Esophagus mucosa (tissue), 1 donor: Measurements from ENCODE around the gene XRN1. TPM values are rescaled to one million over a fixed set of nuclear protein-coding genes. Genes with fewer than 3 reads are reported as not detected.
"Not testable (repeated sequence)": the region's sequence is repeated elsewhere in the genome, so short reads cannot be mapped to it uniquely, and the experiment has no call there.

Experiments used
- ATAC-seq: fragments of 200-7000 bp; cut with Tn5 transposase; one replicate; pipeline ENCODE4 v1.9.1; 2020
- total RNA-seq: library from RNA; stranded (reverse); gene quantifications from one replicate; pipeline ENCODE4 v1.2.4, GENCODE V29; 2023
- donor health status: DM: yes; HTN: yes; CAD: no.

XRN1 gene
- total RNA-seq, 1 donor from 2014 or later: 32.6 TPM

DNA sequence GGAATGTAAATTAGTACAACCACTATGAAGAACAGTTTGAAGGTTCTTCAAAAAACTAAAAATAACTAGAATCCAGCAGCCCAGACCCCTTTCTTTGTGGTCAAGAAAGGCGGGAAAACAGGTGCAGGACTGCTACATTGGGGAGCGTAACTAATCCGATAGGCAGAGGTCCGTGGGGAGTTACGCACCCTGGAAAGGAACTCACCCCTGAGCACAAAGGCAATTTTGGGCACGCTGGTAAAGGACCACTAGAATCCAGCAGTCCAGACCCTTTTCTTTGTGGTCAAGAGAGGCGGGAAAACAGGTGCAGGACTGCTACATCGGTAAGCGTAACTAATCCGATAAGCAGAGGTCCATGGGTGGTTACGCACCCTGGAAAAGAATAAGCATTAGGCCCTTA lies 9.7 kb downstream of the XRN1 start:
- not testable (repeated sequence) for ATAC-seq

DNA sequence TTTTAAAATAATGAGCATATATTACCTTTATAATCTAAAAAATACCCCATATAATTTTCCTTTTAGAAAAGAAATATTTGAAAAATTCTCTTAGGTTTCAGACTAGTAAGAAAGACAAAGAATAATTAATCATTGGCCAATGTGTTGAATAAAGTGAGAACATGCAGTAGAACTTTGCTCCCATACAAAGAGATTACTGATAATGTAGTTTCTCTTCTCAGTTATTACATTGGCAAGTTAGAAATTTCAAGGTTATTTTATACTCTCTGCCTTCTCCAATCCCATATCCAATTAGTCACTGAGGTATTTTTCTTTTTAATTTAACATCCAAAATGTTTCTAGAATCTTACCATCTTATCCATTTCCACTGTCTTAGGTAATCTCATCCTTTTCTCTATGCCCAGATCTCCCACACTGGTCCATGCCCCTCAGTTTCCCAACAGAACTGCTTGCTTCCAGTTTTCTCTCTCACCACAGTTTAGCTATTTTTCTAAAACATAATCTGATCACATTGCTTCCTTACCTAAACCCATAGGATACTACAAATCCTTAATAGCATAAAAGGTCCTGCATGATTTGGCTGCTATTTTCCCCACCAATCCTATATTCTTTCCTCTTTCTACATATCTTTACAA lies 10.8 kb downstream of the XRN1 start:
- no peak for ATAC-seq

DNA sequence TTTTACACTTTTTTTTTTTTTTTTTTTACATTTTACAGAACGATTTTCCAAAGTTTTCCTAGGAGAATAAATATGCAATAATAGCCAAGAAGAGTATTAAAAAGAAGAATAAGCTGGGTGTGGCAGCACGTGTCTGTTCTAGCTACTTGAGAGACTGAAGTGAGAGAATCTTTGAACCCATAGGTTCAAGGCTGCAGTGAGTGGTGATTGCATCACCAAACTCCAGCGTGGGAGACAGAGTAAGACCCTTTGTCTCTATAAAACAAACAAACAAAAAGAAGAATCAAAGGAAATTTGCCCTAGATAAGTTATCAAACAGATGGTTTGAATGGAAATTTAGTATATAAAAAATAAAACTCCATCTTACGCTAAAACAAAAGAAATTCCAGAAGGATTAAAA lies 13.3 kb downstream of the XRN1 start:
- ATAC-seq: no peak

DNA sequence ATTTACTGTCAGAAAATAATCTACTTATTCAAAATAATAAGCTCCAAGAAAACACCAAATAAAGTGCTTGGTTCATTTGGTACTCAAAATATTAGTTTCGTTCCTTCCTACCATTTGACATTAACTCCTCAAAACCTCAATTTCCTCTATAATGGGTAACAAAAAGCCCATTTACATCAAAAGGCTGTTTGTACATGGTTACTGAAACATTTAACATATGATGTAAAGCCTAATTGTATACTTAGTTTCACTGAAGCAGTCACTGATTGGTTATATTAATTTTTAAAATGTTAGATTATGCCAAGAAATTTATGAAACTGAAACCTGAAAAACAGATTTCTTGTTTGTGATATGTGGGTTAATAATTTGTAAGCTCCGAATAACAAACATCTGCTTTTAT lies 14.7 kb downstream of the XRN1 start:
- no peak for ATAC-seq

DNA sequence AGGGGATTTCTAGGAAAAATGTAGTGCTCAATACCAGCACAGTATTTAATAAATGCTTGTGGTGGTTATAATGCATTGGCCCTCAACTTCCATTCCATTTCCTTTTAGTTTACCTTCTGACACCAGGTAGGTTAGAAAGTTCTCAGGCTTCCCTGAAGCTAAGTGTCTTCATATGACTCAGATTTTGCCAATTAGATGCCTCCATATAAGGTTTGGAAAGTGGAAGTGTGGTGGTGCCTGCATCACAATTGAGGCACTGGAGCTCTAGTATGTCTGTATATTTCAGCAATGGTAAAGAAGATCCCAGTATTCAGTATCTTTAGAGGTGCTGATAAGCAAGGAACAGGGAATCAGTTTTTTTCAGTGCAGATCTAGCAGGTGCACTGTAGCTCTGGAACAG lies 18.3 kb downstream of the XRN1 start:
- no peak for ATAC-seq

DNA sequence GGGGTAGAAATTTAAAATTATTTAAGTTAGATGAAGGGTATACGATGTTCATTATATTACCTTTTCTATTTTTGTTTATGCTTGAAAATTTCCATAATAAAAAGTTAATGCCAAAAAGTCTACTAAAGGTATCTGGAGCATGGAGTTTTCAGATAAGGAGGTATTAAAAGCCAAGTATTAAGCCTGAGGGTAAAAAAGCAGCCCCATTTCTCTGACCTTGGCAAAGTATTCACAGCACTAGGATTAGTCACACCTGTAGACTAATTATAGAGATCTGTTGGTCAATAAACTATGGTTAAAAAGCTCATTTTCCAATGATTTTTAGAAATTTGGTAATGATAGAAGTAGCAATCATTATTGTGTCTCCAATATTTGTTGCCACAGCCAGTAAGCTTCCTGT lies 23.1 kb downstream of the XRN1 start:
- ATAC-seq: no peak

DNA sequence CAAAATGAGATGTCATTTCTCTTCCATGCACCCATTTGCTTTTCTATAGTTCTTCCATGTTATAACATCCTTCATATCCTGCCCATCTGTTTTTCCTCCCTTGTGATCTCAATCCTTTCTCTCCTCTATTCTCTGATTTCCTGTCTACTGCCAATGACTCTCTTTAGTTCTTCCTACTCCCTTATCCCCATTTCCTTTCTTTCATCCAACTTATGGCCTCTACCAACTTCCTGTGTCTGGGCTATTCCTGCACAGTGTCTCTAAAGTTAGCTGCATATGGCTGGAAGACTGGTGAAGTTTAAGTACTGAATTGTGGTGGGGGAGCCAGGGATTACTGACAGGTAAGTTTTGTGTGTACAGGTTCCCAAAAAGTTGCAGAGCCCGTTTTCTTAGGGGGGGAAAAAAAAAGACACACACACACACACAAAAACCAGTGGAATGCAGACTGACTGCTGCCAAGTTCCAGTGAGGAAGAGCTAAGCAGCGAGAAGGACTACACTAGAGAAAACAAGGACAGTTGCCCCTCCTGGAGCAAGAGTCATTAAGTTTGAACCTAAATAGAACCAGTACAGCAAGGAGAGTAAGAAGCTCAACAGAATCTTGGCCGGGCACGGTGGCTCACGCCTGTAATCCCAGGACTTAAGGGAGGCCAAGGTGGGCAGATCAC lies 28.8 kb downstream of the XRN1 start:
- ATAC-seq: no peak

DNA sequence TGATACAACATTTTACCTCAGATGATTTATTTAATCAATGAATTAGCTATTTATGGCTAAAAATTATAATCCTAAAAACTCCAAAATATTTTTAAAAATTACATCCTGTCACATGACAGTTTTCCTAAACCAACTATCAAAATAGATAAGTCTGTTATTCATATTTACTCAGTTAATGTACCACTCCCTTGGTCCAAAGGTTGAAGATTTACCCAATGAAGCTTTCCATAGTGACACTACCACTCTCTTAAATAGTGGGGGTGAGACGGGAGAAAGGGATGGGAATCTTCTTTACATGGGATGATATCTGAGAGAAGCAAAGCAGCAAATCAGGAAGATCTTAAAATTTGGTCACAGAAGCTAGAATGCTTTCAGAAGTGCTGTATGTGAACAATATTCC lies 30.5 kb downstream of the XRN1 start:
- ATAC-seq: no peak

DNA sequence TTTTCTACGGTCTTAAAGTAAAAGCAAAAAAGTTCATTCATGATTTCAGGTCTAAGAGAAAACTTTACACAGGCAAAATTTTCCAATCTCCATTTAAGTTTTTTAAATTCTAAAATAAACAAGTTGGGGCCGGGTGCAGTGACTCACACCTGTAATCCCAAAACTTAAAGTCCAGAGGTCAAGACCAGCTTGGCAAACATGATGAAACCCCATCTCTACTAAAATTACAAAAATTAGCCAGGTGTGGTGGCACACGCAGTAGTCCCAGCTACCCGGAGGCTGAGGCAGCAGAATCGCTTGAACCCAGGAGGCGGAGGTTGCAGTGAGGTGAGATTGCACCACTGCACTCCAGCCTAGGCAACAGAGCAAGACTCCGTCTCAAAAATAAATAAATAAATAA lies 47.3 kb downstream of the XRN1 start:
- not testable (repeated sequence) for ATAC-seq

DNA sequence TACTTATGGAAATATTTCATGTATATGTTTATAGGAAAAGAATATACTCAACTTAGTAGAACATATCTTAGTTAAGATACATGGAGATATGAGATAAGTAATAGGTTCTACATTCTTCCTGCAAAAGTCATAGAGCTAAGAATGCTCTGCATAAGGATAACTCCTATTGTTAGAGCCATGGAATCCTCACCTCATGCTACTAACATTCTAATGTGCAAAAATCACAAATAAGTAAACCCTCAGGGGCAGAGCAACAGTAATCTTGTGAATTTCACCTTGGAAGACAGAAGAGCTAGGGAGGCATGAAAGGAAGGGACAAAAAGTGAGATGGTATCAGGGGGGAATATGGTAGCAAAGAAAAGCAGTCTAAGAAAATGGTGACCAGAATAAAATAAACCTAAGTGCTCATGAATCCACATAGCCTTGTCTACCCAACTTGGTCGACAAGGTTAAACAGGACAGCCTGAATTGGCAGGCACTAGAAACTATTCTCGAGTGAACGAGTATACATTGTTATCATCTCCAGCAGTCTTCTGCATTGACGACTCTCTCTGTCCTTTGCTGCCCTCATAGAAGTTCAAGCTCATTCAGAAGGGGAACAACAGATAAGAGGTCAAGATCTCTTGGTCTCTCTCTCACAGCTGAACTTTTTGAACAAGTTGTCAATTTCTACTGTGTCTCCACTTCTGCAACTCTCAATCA lies 52.8 kb downstream of the XRN1 start:
- no peak for ATAC-seq

DNA sequence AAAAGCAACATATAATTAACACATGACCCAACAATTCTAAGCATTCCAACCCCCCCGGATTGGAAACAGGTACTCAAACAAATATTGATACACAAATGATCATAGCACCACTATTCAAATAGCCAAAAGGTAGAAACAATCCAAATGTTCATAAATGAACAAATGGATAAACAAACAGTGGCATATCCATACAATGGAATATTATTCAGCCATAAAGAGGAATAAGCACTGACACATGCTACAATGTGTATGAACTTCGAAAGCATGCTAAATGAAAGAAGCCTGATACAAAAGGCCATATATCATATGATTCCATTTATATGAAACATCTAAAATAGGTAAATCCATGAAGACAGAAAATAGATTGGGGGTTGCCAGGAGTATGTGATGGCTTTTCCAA lies 62.8 kb downstream of the XRN1 start:
- ATAC-seq: no peak

DNA sequence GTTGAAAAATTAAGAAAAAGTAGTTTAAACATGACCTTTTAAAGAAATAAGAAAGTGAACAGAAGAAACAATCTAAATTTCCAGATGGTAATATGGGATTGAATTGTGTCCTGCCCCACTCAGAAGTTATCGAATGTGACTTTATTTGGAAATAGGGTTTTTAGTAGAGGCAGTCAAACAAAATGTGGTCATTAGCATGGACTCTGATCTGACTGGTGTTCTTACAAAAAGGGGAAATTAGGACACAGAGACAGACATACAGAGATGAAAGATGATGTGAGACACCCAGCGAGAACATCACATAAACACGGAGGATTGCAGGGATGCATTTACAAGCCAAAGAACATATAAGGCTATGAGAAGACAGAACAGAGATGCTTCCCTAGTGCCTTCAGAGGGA lies 73.2 kb downstream of the XRN1 start:
- ATAC-seq: no peak

DNA sequence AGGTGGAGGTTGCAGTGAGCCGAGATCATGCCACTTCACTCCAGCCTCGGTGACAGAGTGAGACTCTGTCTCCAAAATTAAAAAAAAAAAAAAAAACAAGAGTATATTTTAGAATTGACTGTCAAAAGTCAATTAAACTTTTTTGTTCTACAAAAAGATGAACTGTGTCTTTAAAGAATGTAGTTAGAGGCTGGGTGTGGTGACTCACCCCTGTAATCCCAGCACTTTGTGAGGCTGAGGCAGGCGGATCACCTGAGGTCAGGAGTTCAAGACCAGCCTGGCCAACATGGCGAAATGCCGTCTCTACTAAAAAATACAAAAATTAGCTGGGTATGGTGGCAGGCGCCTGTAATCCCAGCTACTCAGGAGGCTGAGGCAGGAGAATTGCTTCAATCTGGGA lies 78.3 kb downstream of the XRN1 start:
- not testable (repeated sequence) for ATAC-seq

DNA sequence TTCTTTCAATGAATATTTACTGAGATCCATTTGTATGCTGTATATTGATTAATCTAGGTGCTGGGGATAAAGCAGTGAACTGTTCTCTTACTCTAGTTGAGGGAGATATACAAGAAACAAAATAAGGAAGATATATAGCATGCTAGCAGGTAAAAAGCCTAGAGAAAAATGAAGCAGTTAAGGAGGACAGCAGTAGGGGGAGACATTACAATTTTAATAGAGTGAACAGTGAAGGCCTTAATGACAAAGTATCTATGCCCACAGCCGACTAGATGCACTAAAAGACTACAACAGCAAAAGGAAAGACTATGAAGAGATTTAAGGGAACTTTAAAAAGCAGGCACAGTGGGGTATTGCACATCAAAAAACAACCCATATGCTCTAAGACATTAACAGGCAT lies 81.4 kb downstream of the XRN1 start:
- no peak for ATAC-seq

DNA sequence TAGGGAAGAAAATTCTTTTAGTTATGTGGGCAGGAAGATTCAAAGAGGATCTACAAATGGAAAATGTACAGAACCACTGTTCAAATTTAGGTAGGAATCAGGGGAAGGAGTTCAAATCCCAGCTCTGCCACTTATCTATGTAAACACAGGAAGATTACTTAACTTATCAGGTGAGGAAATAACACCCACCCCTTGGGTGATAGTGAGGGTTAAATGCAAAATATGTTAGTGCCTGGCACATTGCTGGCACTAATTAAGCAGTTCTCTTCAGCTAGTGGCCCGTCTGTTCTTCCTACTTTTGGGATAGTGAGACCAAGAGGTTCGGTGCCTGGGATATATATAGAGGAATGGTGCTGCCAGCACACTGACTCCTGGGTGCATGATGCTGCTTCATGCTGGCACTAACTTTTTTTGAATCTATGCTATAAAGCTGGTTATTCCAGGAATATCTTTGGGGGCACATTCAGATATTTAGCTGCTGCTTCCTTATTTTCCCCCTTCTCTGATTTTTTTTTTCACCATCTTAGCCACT lies 83.8 kb downstream of the XRN1 start:
- ATAC-seq: no peak

DNA sequence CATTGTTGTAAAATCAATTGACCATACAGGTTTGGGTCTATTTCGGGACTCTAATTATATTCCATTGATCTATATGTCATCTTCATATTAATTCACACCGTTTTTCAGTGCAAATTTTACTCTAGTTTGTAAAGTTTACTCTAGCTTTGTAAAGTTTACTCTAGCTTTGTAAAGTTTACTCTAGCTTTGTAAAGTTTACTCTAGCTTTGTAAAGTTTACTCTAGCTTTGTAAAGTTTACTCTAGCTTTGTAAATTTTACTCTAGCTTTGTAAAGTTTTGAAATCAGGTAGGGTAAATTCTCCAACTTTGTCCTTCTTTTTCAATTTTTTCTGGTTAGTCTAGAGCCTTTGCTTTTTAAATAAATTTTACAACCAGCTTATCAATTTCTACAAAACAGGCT lies 84.4 kb downstream of the XRN1 start:
- not testable (repeated sequence) for ATAC-seq

DNA sequence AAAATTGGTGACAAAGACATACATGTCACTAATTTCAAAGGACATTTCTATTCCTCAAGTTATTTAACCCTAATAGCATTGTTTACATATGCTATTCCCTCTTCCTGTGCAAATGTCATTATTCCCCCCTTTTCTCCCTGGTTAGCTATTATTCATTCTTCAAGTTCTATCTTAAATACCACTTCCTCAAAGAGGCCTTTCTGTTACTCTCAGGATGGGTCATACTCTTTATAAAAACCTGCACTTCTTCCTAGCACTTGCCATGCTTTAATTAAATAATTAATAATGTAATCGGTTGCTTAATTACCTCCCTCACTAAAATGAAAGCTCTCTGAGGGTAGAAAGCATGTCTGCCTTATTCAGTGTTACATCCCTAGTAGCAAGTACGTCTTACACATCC lies 88.5 kb downstream of the XRN1 start:
- ATAC-seq: no peak

DNA sequence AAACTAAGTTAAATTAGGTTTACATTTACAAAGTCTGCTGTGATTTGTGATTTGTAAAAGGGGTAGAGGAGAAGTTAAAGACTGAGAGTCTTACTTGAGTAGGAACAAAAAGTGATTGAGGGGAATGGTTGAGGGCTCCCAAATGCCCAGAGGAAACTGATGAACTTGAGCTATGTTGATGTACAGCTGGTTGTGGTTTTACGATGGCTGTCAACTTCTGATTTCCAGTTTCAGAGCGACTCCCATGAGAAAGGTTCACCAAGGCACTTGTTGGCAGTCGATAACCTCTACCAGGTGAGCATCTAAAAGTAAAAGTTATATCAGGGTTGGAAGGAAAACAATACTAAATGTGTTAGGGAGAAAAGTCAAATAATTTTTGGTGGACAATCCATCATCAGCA lies 91.0 kb downstream of the XRN1 start:
- no peak for ATAC-seq

DNA sequence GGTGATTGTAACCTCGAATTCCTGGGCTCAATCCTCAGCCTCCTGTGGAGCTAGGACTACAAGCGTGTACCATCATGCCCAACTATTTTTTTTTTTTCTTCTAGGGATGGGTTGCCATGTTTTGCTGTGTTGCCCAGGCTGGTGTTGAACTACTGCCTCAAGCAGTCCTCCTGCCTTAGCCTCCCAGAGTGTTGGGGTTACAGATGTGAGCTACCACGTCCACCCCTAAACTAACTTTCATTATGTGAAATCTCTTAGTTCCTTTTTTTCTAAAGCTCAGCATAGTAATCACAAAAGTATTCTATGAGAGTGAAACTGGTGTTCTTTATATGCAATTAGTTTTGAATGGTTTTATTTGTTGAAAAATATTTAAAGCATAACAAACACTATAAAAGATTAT lies 92.1 kb downstream of the XRN1 start:
- ATAC-seq: no peak

DNA sequence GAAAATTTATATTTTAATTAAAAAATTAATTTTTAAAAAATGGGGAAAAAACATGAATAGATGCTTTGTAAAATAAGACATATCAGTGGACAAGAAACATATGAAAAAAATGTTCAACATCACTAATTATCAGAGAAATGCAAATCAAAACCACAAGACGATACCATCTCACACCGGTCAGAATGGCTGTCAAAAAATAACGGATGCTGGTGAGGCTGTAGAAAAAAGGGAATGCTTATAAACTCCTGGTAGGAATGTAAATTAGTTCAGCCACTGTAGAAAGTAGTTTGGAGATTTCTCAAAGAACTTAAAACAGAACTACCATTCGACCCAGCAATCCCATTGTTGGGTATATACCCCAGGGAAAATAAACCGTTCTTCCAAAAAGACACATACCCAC lies 93.8 kb downstream of the XRN1 start:
- no peak for ATAC-seq

DNA sequence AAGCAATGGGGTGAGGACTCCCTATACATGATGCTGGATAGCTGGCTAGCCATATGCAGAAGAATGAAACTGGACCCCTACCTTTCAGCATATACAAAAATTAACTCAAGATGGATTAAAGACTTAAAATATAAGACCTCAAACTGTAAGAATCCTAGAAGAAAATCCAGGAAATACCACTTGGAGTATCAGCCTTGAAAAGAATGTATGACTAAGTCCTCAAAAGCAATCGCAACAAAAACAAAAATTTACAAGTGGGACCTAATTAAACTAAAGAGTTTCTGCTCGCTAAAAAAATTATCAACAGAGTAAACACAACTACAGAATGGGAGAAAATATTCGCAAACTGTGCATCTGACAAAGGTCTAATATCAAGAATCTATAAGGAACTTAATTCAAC lies 94.3 kb downstream of the XRN1 start:
- ATAC-seq: no peak

DNA sequence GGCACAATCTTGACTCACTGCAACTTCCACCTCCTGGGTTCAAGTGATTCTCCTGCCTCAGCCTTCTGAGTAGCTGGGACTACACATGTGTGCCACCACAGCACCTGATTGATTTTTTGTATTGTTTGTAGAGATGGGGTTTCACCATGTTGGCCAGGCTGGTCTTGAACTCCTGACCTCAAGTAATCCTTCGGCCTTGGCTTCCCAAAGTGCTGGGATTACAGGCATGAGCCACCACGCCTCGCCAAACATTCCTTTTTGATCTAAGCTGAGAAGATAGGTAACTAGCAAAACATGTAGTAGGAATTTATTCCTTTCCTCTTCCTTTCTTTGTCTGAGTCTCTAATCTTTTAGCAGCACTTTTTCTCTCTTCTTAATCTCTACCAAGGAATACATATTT lies 95.1 kb downstream of the XRN1 start:
- not testable (repeated sequence) for ATAC-seq

DNA sequence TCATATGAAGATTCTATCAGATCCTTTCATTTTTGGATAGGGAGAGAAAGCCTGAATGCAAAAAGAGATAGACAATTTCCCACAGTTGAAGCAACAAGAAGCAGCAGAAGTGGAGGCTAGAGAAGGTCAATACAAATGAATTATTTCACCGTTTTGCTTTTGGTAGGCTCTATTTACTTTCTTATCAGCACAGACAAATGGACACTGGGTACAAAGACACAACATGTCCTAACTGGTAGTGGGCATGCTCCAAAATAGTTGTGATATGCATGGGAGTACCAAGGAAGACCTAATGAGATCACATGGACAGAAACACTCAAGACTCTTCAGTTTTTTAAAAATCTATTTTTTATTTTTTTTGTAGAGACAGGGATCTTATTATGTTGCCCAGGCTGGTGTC lies 99.4 kb downstream of the XRN1 start:
- ATAC-seq: no peak

DNA sequence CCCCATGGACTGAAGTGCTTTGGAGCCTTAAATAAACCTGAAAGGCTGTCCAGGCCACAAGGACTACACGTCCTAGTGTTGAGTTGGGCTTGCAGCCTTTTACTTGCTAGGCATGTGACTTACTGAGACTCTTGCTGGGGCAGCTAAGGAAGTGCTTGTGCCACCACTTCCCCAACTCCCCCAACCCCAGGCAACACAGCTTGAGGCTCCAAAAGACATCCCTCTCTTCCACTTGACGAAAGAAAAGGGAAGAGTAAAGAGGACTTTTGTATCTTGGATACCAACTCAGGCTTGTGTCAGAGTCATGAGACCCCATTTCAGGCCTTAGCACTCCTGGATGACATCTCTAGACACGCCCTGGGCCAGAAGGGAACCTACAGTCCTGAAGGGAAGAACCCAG lies 109.8 kb downstream of the XRN1 start:
- ATAC-seq: no peak
